Sigmoid colon (tissue), 4 donors: ENCODE data around the gene RAP1GAP.

ENCODE experiments used
- POLR2A ChIP-seq, 2 donors: fragments of 450-650 bp; IDR thresholded peaks; one replicate each; pipeline ENCODE4 v1.6.1; 2016; ENCODE audit warnings: antibody characterized with exemption in 2 of 2, mild to moderate bottlenecking in 2 of 2, moderate library complexity in 2 of 2
- POLR2AphosphoS5 ChIP-seq, 4 donors: sonication (generic); formaldehyde crosslinking; IDR thresholded peaks; one replicate each; pipeline ENCODE4 v1.6.1; 2017; ENCODE audit warnings: antibody characterized with exemption in 4 of 4
- TF ChIP-seq, protein P1 (sequence below), 4 experiments: fragments of 450-650 bp in 3 of 4; fragments of 200-600 bp in 1 of 4; IDR thresholded peaks; one replicate each; pipeline ENCODE4 v1.5.1; 2016 to 2019; ENCODE audit warnings: antibody characterized with exemption in 4 of 4, mild to moderate bottlenecking in 3 of 4, moderate library complexity in 2 of 4

DNA sequence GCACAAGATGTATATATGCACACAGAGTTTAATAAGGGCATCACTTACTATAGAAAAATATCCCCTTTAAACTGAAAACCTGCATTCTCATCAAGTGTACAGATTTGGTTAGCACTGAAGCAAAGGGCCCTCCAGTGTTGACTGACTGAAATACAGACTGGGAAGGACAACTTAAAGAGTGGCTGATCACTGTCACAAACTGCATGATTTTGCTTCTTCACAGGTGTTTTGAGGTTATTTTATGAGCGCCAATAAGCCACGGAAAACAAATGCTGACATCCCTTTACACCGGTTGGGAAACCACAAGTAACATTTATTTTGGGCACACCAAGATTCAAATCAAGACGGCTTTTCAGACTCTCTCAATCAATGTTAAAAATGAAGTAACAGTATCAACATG, 30.9 kb upstream of the RAP1GAP start:
- no peak for TF ChIP-seq POLR2A (IDR thresholded peaks at IDR 0.05)
- TF ChIP-seq POLR2AphosphoS5 (IDR thresholded peaks at IDR 0.05), result no peak
- TF ChIP-seq, protein P1, sequence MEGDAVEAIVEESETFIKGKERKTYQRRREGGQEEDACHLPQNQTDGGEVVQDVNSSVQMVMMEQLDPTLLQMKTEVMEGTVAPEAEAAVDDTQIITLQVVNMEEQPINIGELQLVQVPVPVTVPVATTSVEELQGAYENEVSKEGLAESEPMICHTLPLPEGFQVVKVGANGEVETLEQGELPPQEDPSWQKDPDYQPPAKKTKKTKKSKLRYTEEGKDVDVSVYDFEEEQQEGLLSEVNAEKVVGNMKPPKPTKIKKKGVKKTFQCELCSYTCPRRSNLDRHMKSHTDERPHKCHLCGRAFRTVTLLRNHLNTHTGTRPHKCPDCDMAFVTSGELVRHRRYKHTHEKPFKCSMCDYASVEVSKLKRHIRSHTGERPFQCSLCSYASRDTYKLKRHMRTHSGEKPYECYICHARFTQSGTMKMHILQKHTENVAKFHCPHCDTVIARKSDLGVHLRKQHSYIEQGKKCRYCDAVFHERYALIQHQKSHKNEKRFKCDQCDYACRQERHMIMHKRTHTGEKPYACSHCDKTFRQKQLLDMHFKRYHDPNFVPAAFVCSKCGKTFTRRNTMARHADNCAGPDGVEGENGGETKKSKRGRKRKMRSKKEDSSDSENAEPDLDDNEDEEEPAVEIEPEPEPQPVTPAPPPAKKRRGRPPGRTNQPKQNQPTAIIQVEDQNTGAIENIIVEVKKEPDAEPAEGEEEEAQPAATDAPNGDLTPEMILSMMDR (IDR thresholded peaks at IDR 0.05), result no peak
